K562 (cell line): ENCODE data around the gene LMAN1L. TPM values are rescaled to one million over a fixed set of nuclear protein-coding genes. Genes with fewer than 3 reads are reported as not detected.
A peak's percentile ranks its signal among the peaks of the same experiment; 100 is the strongest.

Experiments used
- ATAC-seq: fragments of 200-7000 bp; cut with Tn5 transposase; 3 replicates; pipeline ENCODE4 v1.9.1; 2020; ENCODE audit warnings: moderate library complexity
- BruUV-seq: library from RNA; stranded (reverse); fragments of 400-500 nt; replicated peaks from 2 replicates; lab custom pipeline; 2021; lab: Mats Ljungman, UMichigan
- CTCF ChIA-PET: fragments of 300-600 bp; formaldehyde crosslinking; extraction: SDS; loops from one replicate; lab custom pipeline; 2021; ENCODE audit warnings: low intra/inter-chr PET ratio; lab: Yijun Ruan, JAX
- POLR2A ChIA-PET: fragments of 300-600, 350-650 bp; sonication (Branson Sonifier 250); formaldehyde crosslinking; extraction: SDS; loops from one replicate; lab custom pipeline; 2021; ENCODE audit warnings: antibody characterized with exemption, inconsistent platforms; lab: Yijun Ruan, JAX
- DNase-seq, 4 experiments: peaks; one replicate each; pipeline versions ENCODE4 v3.0.0 to v3.0.0-alpha.2; 2011 to 2018; ENCODE audit warnings: low spot score in 3 of 4, mixed read lengths in 3 of 4; ENCODE audit errors: extremely low read depth in 1 of 4
- FAIRE-seq: peaks from 2 replicates; lab custom pipeline; 2011; peaks lifted over from hg19 to GRCh38; lab: Jason Lieb, UNC
- H2AFZ ChIP-seq: 2 replicates; pipeline ENCODE4 v1.6.0; 2011; ENCODE audit warnings: low read depth, low read length, control low read depth, inconsistent platforms
- H3K27ac ChIP-seq: fragments of 200-600 bp; 3 replicates; pipeline ENCODE4 v1.8.0; 2011; ENCODE audit warnings: low read depth, mild to moderate bottlenecking, control low read depth, inconsistent platforms, low read length, moderate library complexity, mixed read lengths; ENCODE audit errors: extremely low read depth
- H3K27me3 ChIP-seq, 2 experiments: fragments of 300-600 bp in 1 of 2; 2 replicates in 1 of 2; 3 replicates in 1 of 2; pipeline versions ENCODE4 v1.6.0 to v1.8.0; 2011; ENCODE audit warnings: inconsistent platforms in 2 of 2, low read length in 2 of 2, mild to moderate bottlenecking in 1 of 2, mixed read lengths in 1 of 2, moderate library complexity in 1 of 2; ENCODE audit not compliant: control insufficient read depth in 2 of 2, insufficient read depth in 2 of 2
- H3K36me3 ChIP-seq: fragments of 300-600 bp; 3 replicates; pipeline ENCODE4 v1.8.0; 2011; ENCODE audit warnings: mild to moderate bottlenecking, low read length, inconsistent platforms; ENCODE audit not compliant: control insufficient read depth, insufficient read depth
- H3K4me1 ChIP-seq, 2 experiments: fragments of 200-600 bp in 1 of 2; replicated peaks in 1 of 2; 2 replicates in 1 of 2; 3 replicates in 1 of 2; pipeline versions ENCODE4 v1.5.1 to v1.8.0; 2011; ENCODE audit warnings: inconsistent platforms in 2 of 2, low read length in 2 of 2, mild to moderate bottlenecking in 1 of 2, mixed read lengths in 1 of 2, moderate library complexity in 1 of 2; ENCODE audit not compliant: control insufficient read depth in 2 of 2, insufficient read depth in 2 of 2
- H3K4me2 ChIP-seq: 2 replicates; pipeline ENCODE4 v1.6.1; 2011; ENCODE audit warnings: low read length, control low read depth, inconsistent platforms, mixed read lengths; ENCODE audit not compliant: insufficient read depth
- H3K4me3 ChIP-seq: fragments of 200-600 bp; sonication (generic), shearing (Covaris generic); 2 replicates; pipeline ENCODE4 v1.5.1; 2016; ENCODE audit warnings: control low read depth, inconsistent platforms
- H3K79me2 ChIP-seq: fragments of 200-600 bp; 3 replicates; pipeline ENCODE4 v1.8.0; 2011; ENCODE audit warnings: low read length, inconsistent platforms; ENCODE audit not compliant: control insufficient read depth, insufficient read depth
- H3K9ac ChIP-seq, 2 experiments: 2 replicates each; pipeline versions ENCODE4 v1.6.0 to v1.6.1; 2011; ENCODE audit warnings: low read depth in 2 of 2, low read length in 2 of 2, control low read depth in 1 of 2, inconsistent platforms in 1 of 2, mild to moderate bottlenecking in 1 of 2, mixed read lengths in 1 of 2; ENCODE audit not compliant: insufficient read depth in 1 of 2
- H3K9me1 ChIP-seq: one replicate; pipeline ENCODE4 v1.6.0; 2011; ENCODE audit warnings: inconsistent platforms, mild to moderate bottlenecking, low read length, moderate library complexity; ENCODE audit not compliant: control insufficient read depth, insufficient read depth
- H3K9me3 ChIP-seq: replicated peaks from 2 replicates; pipeline ENCODE4 v1.5.1; 2011; ENCODE audit warnings: low read depth, low read length, inconsistent platforms; ENCODE audit not compliant: control insufficient read depth, insufficient read depth
- H4K20me1 ChIP-seq: replicated peaks from 2 replicates; pipeline ENCODE4 v1.6.1; 2011; ENCODE audit warnings: low read length, inconsistent platforms, mixed read lengths; ENCODE audit not compliant: control insufficient read depth, insufficient read depth
- CBFA2T2 ChIP-seq: fragments of 450-650 bp; conservative IDR thresholded peaks from 2 replicates; pipeline ENCODE4 v1.6.1; 2017; ENCODE audit warnings: mild to moderate bottlenecking
- FOXK1 ChIP-seq: sonication (generic); formaldehyde crosslinking; IDR thresholded peaks from 2 replicates; pipeline ENCODE4 v1.8.0; 2022; ENCODE audit warnings: missing genetic modification reagents, mild to moderate bottlenecking, borderline replicate concordance
- MYC ChIP-seq, 2 experiments: fragments of 250-450 bp in 1 of 2; sonication (Bioruptor Pico) in 1 of 2; IDR thresholded peaks; 2 replicates each; pipeline versions ENCODE4 v1.5.1 to v1.6.1; 2012 to 2021; ENCODE audit warnings: low read depth in 2 of 2, borderline replicate concordance in 1 of 2, improper control_type of control experiment in 1 of 2, low read length in 1 of 2, mild to moderate bottlenecking in 1 of 2, moderate library complexity in 1 of 2
- PURB ChIP-seq: sonication (generic); formaldehyde crosslinking; IDR thresholded peaks from 2 replicates; pipeline ENCODE4 v1.9.0; 2021; ENCODE audit warnings: low read depth, mild to moderate bottlenecking, missing genetic modification reagents
- TFE3 ChIP-seq: fragments of 450-650 bp; formaldehyde crosslinking; IDR thresholded peaks from 2 replicates; pipeline ENCODE4 v1.4.0; 2020; ENCODE audit warnings: mild to moderate bottlenecking, mixed read lengths
- ZBED1 ChIP-seq: IDR thresholded peaks from 2 replicates; pipeline ENCODE4 v1.6.1; 2014
- ZBTB7A ChIP-seq: IDR thresholded peaks from 2 replicates; pipeline ENCODE4 v1.6.1; 2011; ENCODE audit warnings: low read depth, mild to moderate bottlenecking, low read length, moderate library complexity, borderline replicate concordance; ENCODE audit not compliant: control insufficient read depth
- ZNF407 ChIP-seq: fragments of 450-650 bp; IDR thresholded peaks from 2 replicates; pipeline ENCODE4 v1.6.1; 2016; ENCODE audit warnings: low read depth
- ZNF589 ChIP-seq: fragments of 200-800 bp; sonication (Bioruptor generic); IDR thresholded peaks from 2 replicates; pipeline ENCODE4 v1.6.1; 2016; ENCODE audit warnings: low read depth, missing genetic modification characterization, missing compliant biosample characterization
- WGBS: fragments of 100-300 bp; shearing (Covaris generic); methylation state at CpG from one replicate; pipeline ENCODE4 v1.1.6; 2016; ENCODE audit warnings: low coverage, mixed read lengths; ENCODE audit not compliant: insufficient coverage; ENCODE audit errors: missing lambda C conversion rate; 5-methylcytosine and 5-hydroxymethylcytosine counted together
- in situ Hi-C: fragments of 300-500 bp; cut with MboI; formaldehyde crosslinking; loops from 4 replicates; pipeline ENCODE4 v1.15.0; 2018; ENCODE audit warnings: inconsistent platforms, mixed read lengths
- intact Hi-C: fragments of 100-400 bp; cut with micrococcal nuclease; formaldehyde crosslinking; loops from 2 replicates; pipeline ENCODE4 v1.14.2; 2022
- polyA plus RNA-seq, 8 experiments: library from polyadenylated mRNA; depleted of rRNA in 4 of 8; stranded (reverse) in 5 of 8; unstranded in 3 of 8; fragments of >200 nt; fragmentation: Nextera tagmentation in 2 of 8; fragmentation: Illumina TruSeq in 1 of 8; extraction: Ambion mirVana in 2 of 8; extraction: Trizol in 1 of 8; gene quantifications; 2 replicates each; pipeline versions ENCODE4 v1.2.1 to v1.2.3, GENCODE V29; 2011 to 2014; ENCODE audit warnings: inconsistent platforms in 1 of 8, missing spikeins in 1 of 8
- total RNA-seq, 7 experiments: library from RNA; depleted of rRNA in 6 of 7; stranded (reverse); fragments of >200 nt in 6 of 7; fragmentation: Illumina TruSeq in 2 of 7; extraction: Trizol in 2 of 7; gene quantifications; 2 replicates each; pipeline versions ENCODE4 v1.2.1 to v1.2.3, GENCODE V29; 2011 to 2021; ENCODE audit warnings: low replicate concordance in 1 of 7

The LMAN1L gene
- total and polyA plus RNA-seq, 9 of the 15 experiments (the other 6 are each of a cell fraction or from before 2014, with no cell fraction given): not detected

GRCh38 chr15:74843445-74843828 lies 30.8 kb downstream of the LMAN1L start:
- peaks cover 14% of the 10 kb centered on the region; the same call in 2 of the 3 replicates for H3K79me2 ChIP-seq
- FAIRE-seq (no peak), DNase-seq (peak in 1 of 4 experiments; percentile 20), ATAC-seq (no peak)
- POLR2A ChIA-PET: interaction anchor here (0.8 to 1.9 kb wide), 5 partner anchors 26 to 111 kb away, joined by 3 to 5 read pairs (median 4); partner anchors contain the start of gene FAM219B
- in situ Hi-C loops (no loop called here), intact Hi-C loops (loop anchor here (5.0 kb wide), 3 partner anchors 49 to 144 kb away; partner anchors contain the start of gene MPI)
- WGBS: 22% methylated on average over 18 of the region's 18 CpGs
- H3K9me1 ChIP-seq: peaks cover 11% of the 10 kb centered on the region
- H3K27me3 ChIP-seq: no peaks in the 10 kb centered on the region
- CTCF ChIA-PET: interaction anchor here (0.6 to 1.7 kb wide), 2 partner anchors 14 to 59 kb away, joined by 3 to 4 read pairs; no protein-coding TSS in a partner anchor
- H3K9ac ChIP-seq: peak overlapping the region; percentile 82 to 94
- BruUV-seq: TSS peak; percentile 99
- H3K36me3 ChIP-seq: peaks cover 56% of the 10 kb centered on the region; the same call in 2 of the 3 replicates
- peaks cover 19 to 53% of the 10 kb centered on the region in 2 experiments; a peak in 4 of 5 replicates for H3K4me1 ChIP-seq
- H4K20me1 ChIP-seq: peaks cover 4% of the 10 kb centered on the region; the same call in 1 of the 2 replicates
- no peaks in the 10 kb centered on the region for H3K9me3 ChIP-seq
- H2AFZ ChIP-seq: peak overlapping the region; percentile 89
- H3K4me2 ChIP-seq: peak overlapping the region; percentile 99
- H3K4me3 ChIP-seq: peak overlapping the region; percentile 99
- peak overlapping the region; percentile 65 for H3K27ac ChIP-seq
- TF ChIP-seq MYC (IDR thresholded peaks at IDR 0.05; ENCODE audit: low read depth, low read length) (no peak), MYC (CRISPR knock-in tag; IDR thresholded peaks at IDR 0.05; ENCODE audit: borderline replicate concordance, low read depth) (peak; percentile 93; the same call in 1 of the 2 replicates), FOXK1 (CRISPR knock-in tag) (peak; percentile 61; the same call in 1 of the 2 replicates), ZBTB7A (0 out of 2 replicates have a peak, but pooled peaks have one; percentile 1), ZNF407 (peak; percentile 78), PURB (CRISPR knock-in tag) (no peak), TFE3 (no peak), ZNF589 (CRISPR knock-in tag) (0 out of 2 replicates have a peak, but pooled peaks have one; percentile 5), CBFA2T2 (no peak), ZBED1 (no peak; the same call in 1 of the 2 replicates)
